PC-3 (cell line): ENCODE results near the gene DLL4.
A peak's percentile ranks its signal among the peaks of the same experiment; 100 is the strongest.

ENCODE experiments used
- EZH2 ChIP-seq: fragments of 300-600 bp; sonication (generic); IDR thresholded peaks from one replicate; pipeline ENCODE4 v1.6.1; 2017; ENCODE audit warnings: antibody characterized with exemption, mild to moderate bottlenecking, low read length; ENCODE audit not compliant: unreplicated experiment
- TF ChIP-seq, protein P1 (sequence below): fragments of 300-600 bp; sonication (generic); conservative IDR thresholded peaks from 2 replicates; pipeline ENCODE4 v1.5.1; 2017; ENCODE audit warnings: antibody characterized with exemption, low read depth, mild to moderate bottlenecking, low read length

DNA sequence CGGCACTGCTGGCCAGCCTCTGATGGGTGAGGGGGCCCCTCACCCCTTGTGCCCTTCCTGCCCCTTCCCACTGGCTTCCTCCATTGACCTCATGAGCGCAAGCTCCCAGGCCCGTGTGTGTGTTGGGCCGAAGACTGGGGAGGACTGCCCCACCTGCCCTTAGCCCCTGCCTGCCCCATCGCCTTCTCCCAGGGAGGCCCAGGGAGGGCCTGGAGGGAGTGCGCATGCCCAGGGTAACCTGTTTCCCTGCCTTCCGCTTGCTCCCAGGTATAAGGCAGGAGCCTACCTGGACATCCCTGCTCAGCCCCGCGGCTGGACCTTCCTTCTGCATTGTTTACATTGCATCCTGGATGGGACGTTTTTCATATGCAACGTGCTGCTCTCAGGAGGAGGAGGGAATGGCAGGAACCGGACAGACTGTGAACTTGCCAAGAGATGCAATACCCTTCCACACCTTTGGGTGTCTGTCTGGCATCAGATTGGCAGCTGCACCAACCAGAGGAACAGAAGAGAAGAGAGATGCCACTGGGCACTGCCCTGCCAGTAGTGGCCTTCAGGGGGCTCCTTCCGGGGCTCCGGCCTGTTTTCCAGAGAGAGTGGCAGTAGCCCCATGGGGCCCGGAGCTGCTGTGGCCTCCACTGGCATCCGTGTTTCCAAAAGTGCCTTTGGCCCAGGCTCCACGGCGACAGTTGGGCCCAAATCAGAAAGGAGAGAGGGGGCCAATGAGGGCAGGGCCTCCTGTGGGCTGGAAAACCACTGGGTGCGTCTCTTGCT lies 8.8 kb downstream of the DLL4 start:
- TF ChIP-seq, protein P1, sequence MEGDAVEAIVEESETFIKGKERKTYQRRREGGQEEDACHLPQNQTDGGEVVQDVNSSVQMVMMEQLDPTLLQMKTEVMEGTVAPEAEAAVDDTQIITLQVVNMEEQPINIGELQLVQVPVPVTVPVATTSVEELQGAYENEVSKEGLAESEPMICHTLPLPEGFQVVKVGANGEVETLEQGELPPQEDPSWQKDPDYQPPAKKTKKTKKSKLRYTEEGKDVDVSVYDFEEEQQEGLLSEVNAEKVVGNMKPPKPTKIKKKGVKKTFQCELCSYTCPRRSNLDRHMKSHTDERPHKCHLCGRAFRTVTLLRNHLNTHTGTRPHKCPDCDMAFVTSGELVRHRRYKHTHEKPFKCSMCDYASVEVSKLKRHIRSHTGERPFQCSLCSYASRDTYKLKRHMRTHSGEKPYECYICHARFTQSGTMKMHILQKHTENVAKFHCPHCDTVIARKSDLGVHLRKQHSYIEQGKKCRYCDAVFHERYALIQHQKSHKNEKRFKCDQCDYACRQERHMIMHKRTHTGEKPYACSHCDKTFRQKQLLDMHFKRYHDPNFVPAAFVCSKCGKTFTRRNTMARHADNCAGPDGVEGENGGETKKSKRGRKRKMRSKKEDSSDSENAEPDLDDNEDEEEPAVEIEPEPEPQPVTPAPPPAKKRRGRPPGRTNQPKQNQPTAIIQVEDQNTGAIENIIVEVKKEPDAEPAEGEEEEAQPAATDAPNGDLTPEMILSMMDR: peak; percentile 76
- TF ChIP-seq EZH2: no peak
